Daoy (cell line): Measurements from ENCODE around the gene OOSP4A. TPM values are rescaled to one million over a fixed set of nuclear protein-coding genes. Genes with fewer than 3 reads are reported as not detected.
"Not testable (repeated sequence)": the region's sequence is repeated elsewhere in the genome, so short reads cannot be mapped to it uniquely, and the experiment has no call there.

Experiments
- DNase-seq: peaks from one replicate; pipeline ENCODE4 v3.0.0-alpha.2; 2015; ENCODE audit warnings: low read depth
- total RNA-seq: library from RNA; depleted of rRNA; stranded (reverse); fragments of >200 nt; shearing (Covaris generic); gene quantifications from 2 replicates; pipeline ENCODE4 v1.2.3, GENCODE V29; 2014; rRNA removed

Gene OOSP4A
- total RNA-seq, 1 experiment from 2014 or later: not detected

- DNase-seq: no peak
Measured at GRCh38 chr11:59981106-59981770, 17.4 kb downstream of the OOSP4A start.

- not testable (repeated sequence) for DNase-seq
Measured at GRCh38 chr11:59982037-59982436, 18.2 kb downstream of the OOSP4A start.

GRCh38 chr11:59983212-59983611, 19.4 kb downstream of the OOSP4A start:
- DNase-seq: no peak

DNA sequence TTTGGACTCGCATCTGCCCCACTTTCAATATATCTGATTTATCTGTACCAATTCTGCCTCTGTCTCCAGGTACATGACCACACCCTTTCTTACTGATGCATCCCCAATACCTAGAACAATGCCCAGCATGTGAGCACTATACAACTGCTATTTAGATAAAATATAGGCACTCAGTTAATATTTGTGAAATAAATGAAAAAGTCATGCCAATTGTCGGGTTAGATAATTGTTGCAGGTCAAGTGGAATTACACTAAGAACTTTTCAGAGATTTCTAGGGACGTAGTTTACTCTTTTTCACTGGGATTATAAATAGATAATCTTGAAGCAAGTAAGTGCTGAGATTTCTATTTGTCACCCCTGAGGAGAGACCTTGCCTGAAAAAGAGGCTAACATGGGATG, 20.5 kb downstream of the OOSP4A start:
- DNase-seq: no peak

GRCh38 chr11:59990421-59990820, 26.6 kb downstream of the OOSP4A start:
- no peak for DNase-seq

DNA sequence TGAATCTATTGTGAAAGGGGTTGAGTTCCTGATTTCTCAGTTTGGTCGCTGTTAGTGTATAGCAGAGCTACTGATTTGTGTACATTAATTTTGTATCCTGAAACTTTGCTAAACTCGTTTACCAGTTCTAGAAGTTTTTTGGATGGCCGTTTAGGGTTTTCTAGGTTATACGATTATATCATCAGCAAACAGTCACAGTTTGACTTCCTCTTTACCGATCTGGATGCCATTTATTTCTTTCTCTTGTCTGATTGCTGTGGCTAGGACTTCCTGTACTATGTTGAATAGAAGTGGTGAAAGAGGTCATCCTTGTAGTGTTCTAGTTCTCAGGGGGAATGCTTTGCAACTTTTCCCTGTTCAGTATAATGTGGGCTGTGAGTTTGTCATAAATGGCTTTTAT, 28.6 kb downstream of the OOSP4A start:
- DNase-seq: no peak

DNA sequence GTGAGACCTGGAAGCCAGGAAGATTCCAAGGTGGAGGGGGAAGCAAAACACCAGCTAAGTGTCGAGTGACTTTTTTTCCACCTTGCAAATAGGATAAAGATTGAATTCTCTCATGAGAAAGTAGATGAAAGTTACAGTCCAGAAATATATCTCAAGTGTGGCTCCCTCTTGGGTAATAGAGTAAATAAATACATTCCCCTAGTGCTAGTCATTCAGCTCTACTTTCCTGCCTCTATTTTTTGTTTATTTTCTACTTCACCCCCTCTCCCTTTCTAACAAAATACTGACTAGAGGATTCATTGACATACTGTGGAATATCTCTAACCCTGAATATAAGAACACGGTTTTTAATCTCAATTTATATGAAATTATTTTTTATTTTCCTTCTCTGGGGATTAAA, 34.0 kb downstream of the OOSP4A start:
- no peak for DNase-seq

DNA sequence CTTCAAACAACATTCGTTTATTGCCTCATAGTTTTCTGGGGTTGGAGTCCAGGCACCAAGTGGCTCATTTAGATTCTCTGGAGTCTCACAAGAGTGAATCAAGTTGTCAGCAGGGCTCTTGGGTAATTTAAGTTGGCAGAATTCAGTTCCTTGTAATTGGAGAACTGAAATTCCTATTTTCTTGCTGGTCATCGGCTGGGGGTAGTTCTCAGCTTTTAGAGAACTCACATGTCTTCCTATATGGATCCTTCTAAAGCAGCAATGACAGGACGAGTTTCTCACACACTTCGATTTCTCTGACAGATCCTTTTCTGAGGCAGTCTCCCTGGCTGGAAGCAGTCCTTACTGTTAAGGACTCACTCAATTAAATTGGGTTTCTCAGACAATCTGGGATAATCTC, 35.9 kb downstream of the OOSP4A start:
- no peak for DNase-seq

DNA sequence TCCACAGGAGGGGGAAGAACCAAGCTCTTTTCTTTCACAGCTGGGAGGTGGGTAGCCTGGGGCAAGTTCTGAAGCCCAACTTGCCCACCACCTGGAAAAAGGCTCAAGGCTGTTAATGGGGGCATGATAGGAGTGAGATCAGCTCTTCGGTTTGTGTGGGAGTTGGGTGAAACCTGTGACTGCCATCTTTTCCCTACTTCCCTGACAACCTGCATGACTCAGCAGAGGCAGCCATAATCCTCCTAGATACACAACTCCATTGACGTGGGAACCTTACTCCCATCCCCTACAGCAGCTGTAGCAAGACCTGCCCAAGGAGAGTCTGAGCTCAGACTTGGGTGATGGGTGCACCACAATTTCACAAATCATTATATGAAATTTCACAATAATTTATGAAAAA, 39.9 kb downstream of the OOSP4A start:
- DNase-seq: no peak

DNA sequence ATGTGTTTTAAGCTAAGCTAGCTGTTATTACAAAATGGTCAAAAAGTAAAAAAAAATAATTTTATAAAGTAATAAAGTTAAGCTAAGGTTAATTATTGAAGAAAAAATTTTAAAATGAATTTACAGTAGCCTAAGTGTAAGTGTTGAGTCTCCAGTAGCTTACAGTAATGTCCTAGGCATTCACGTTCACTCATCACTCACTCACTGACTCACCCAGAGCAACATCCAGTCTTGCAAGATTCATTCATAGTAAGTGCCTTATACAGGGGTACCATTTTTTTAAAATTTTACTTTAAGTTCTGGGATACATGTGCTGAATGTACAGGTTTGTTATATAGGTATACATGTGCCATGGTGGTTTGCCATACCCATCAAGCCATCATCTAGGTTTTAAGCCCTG, 41.5 kb downstream of the OOSP4A start:
- peak; percentile 21 for DNase-seq

DNA sequence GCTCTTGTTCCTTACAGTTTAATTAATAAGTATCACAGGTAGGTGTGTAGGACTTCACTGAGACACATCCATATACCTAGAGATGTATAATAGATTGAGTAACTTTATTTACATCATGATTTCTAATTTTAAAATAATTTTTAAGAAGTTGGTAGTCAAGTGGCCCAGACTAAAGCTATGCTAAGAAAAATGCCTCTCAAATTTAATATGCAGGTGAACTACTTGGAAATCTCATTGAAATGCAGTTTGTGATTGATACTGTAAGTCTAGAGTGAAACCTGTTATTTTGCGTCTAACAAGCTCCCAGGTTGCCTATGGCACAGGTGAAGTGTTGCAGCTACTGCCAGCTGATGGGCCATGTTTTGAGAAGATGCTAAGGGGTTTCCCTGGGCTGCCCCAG, 53.0 kb downstream of the OOSP4A start, which contains the start of gene OOSP4B:
Gene OOSP4B, plus strand, starts transcription at position 301 of the 400 bp plus-strand sequence.
- DNase-seq: no peak

DNA sequence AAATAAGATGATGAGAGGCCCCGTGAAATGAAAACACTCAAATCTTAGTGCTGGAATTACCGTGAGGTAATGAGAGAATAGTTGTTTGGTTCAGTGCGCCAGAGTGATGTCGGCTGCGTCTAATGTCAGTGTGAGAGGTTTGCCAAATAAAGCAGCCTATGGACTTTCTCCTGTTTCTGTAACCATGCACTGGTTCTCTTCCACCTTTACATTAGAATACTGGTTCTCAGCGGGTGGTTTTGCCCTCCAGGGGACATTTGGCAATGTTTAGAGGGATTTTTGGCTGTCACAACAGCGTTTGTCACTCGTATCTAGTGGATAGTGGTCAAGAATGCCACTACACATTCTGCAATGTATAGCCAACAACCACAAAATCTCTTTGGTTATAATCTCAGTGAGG, 54.2 kb downstream of the OOSP4A start:
- DNase-seq: no peak

Other genes with a start within 250 kb of the OOSP4A start
- 21.3 and 22.1 TPM in 2 replicates for gene STX3, start 208.7 kb upstream of the OOSP4A start, total RNA-seq
- gene MRPL16, start 153.3 kb upstream of the OOSP4A start, total RNA-seq: 55.0 and 66.6 TPM in 2 replicates
- gene CBLIF, start 118.5 kb upstream of the OOSP4A start, total RNA-seq: not detected in 2 replicates
- not detected in 2 replicates for gene TCN1, start 97.5 kb upstream of the OOSP4A start, total RNA-seq
- gene OOSP3, start 85.3 kb upstream of the OOSP4A start, total RNA-seq: not detected in 2 replicates
- gene OOSP1, start 25.6 kb upstream of the OOSP4A start, total RNA-seq: not detected in 2 replicates
- gene OOSP4B, start 53.1 kb downstream of the OOSP4A start, total RNA-seq: not detected in 2 replicates
- gene OOSP2, start 76.4 kb downstream of the OOSP4A start, total RNA-seq: not detected in 2 replicates
- gene MS4A3, start 92.6 kb downstream of the OOSP4A start, total RNA-seq: not detected in 2 replicates
- not detected in 2 replicates for gene MS4A2, start 124.6 kb downstream of the OOSP4A start, total RNA-seq
- gene MS4A6A, start 219.1 kb downstream of the OOSP4A start, total RNA-seq: not detected in 2 replicates